ENCODE data around the gene LRP10. TPM values are rescaled to one million over a fixed set of nuclear protein-coding genes. Genes with fewer than 3 reads are reported as not detected.

The LRP10 gene
- total and polyA plus RNA-seq, 2 experiments from 2014 or later: 161 to 202 TPM

GRCh38 chr14:22861651-22862050 lies 9.9 kb upstream of the LRP10 start:
- H3K4me3 ChIP-seq: no peak overlapping the region
- no peak overlapping the region for H3K9ac ChIP-seq
- H3F3A ChIP-seq (ENCODE audit: insufficient read depth): no peaks in the 10 kb centered on the region
- no peaks in the 10 kb centered on the region for H4K20me1 ChIP-seq (ENCODE audit: insufficient read depth)
- H3K36me3 ChIP-seq (ENCODE audit: low read depth): no peaks in the 10 kb centered on the region
- H3K9me3 ChIP-seq (ENCODE audit: low read depth): no peaks in the 10 kb centered on the region
- in situ Hi-C loops (cut with MboI): no loop called here
- H3K27me3 ChIP-seq (replicated peaks; ENCODE audit: insufficient read depth): no peaks in the 10 kb centered on the region
- no peaks in the 10 kb centered on the region for H3K4me1 ChIP-seq (ENCODE audit: insufficient read depth)
- no peak overlapping the region for H3K4me2 ChIP-seq (ENCODE audit: unreplicated experiment)
- no peak for DNase-seq
- no peak overlapping the region for H3K27ac ChIP-seq
- H3K79me2 ChIP-seq (ENCODE audit: insufficient read depth): no peaks in the 10 kb centered on the region
- no peaks in the 10 kb centered on the region for H3K9me2 ChIP-seq (ENCODE audit: insufficient read depth)
- no peak overlapping the region for H2AFZ ChIP-seq
- TF ChIP-seq EZH2 (IDR thresholded peaks at IDR 0.05; ENCODE audit: insufficient read depth, poor library complexity, severe bottlenecking) (no peak), EZH2phosphoT487 (IDR thresholded peaks at IDR 0.05; ENCODE audit: insufficient read depth, low read depth) (no peak)

- H3K9me3 ChIP-seq (ENCODE audit: low read depth): no peaks in the 10 kb centered on the region
- H3K4me3 ChIP-seq: no peak overlapping the region
- H3K36me3 ChIP-seq (ENCODE audit: low read depth): no peaks in the 10 kb centered on the region
- no peak overlapping the region for H3K9ac ChIP-seq
- H4K20me1 ChIP-seq (ENCODE audit: insufficient read depth): no peaks in the 10 kb centered on the region
- no peak overlapping the region for H3K4me2 ChIP-seq (ENCODE audit: unreplicated experiment)
- H3K79me2 ChIP-seq (ENCODE audit: insufficient read depth): no peaks in the 10 kb centered on the region
- H3K9me2 ChIP-seq (ENCODE audit: insufficient read depth): no peaks in the 10 kb centered on the region
- H3K27me3 ChIP-seq (replicated peaks; ENCODE audit: insufficient read depth): no peaks in the 10 kb centered on the region
- H3K4me1 ChIP-seq (ENCODE audit: insufficient read depth): no peaks in the 10 kb centered on the region; the same call in 1 of the 2 replicates
- 68% methylated on average over 4 of the region's 4 CpGs for WGBS, 2 experiments (ENCODE audit: low coverage in 1 of 2, low lambda C conversion rate in 2 of 2, missing lambda C conversion rate in 2 of 2)
- no peaks in the 10 kb centered on the region for H3F3A ChIP-seq (ENCODE audit: insufficient read depth)
- H2AFZ ChIP-seq: no peak overlapping the region
- DNase-seq: no peak
- in situ Hi-C loops (cut with MboI): no loop called here
- no peak for TF ChIP-seq EZH2phosphoT487 (IDR thresholded peaks at IDR 0.05; ENCODE audit: insufficient read depth, low read depth)
- TF ChIP-seq EZH2 (IDR thresholded peaks at IDR 0.05; ENCODE audit: insufficient read depth, poor library complexity, severe bottlenecking): no peak
- no peak overlapping the region for H3K27ac ChIP-seq
Observed at GRCh38 chr14:22864979-22865378, 6.6 kb upstream of the LRP10 start.

DNA sequence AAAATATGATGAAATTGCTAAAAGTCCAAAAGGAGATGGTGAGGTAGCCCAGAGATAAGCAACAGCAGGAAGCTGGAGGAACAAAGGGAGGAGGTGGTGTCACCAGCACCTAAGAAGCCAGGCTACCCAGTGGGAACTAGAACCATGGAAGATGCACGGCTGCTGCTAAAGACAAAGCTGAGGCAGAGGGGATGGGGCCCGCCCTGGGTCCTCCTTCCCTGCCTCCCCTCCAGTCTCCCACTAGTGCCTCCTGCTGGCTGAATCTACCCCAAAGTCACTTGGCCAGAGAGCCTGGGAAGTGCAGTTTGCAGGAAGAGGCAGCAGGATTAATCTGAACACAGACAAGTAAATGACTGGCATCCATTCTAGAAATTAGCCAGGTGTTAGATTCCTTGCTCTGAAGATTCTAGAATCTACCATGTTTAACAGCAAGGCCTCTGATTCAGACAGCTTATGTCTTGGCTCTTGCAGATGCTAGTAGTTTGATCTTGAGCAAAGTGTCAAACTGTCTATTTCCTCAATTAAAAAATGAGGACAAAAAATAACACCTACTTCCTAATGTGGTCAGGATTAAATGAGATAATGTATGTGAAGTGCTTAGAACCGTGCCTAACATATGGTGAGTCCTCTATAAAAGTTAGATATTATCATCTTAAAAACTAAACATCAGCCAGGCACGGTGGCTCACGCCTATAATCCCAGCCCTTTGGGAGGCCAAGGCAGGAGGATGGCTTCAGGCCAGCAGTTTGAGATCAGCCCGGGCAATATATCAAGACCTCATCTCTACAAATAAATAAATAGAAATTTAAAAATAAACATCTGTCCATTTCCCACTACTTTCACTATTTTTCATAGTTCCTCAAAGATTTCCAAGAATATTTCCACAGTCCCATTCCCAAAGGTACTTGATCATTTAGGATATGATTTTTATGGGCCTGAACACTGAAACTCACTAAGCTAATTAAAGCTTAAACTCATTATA lies 5.8 kb upstream of the LRP10 start:
- H3K9me2 ChIP-seq (ENCODE audit: insufficient read depth): no peaks in the 10 kb centered on the region
- DNase-seq: no peak
- H3K4me3 ChIP-seq: no peak overlapping the region
- no peaks in the 10 kb centered on the region for H4K20me1 ChIP-seq (ENCODE audit: insufficient read depth)
- no peak overlapping the region for H3K27ac ChIP-seq
- TF ChIP-seq EZH2phosphoT487 (IDR thresholded peaks at IDR 0.05; ENCODE audit: insufficient read depth, low read depth) (no peak), EZH2 (IDR thresholded peaks at IDR 0.05; ENCODE audit: insufficient read depth, poor library complexity, severe bottlenecking) (no peak)
- no peak overlapping the region for H2AFZ ChIP-seq
- no peaks in the 10 kb centered on the region for H3K27me3 ChIP-seq (replicated peaks; ENCODE audit: insufficient read depth)
- H3K79me2 ChIP-seq (ENCODE audit: insufficient read depth): no peaks in the 10 kb centered on the region
- H3K9ac ChIP-seq: no peak overlapping the region
- 32 to 36% methylated on average over 6 of the region's 6 CpGs for WGBS, 2 experiments (ENCODE audit: low coverage in 1 of 2, low lambda C conversion rate in 2 of 2, missing lambda C conversion rate in 2 of 2)
- H3F3A ChIP-seq (ENCODE audit: insufficient read depth): peaks cover 4% of the 10 kb centered on the region
- no peaks in the 10 kb centered on the region for H3K36me3 ChIP-seq (ENCODE audit: low read depth)
- in situ Hi-C loops (cut with MboI): no loop called here
- H3K4me1 ChIP-seq (ENCODE audit: insufficient read depth): peaks cover 7% of the 10 kb centered on the region
- no peak overlapping the region for H3K4me2 ChIP-seq (ENCODE audit: unreplicated experiment)
- no peaks in the 10 kb centered on the region for H3K9me3 ChIP-seq (ENCODE audit: low read depth)

DNA sequence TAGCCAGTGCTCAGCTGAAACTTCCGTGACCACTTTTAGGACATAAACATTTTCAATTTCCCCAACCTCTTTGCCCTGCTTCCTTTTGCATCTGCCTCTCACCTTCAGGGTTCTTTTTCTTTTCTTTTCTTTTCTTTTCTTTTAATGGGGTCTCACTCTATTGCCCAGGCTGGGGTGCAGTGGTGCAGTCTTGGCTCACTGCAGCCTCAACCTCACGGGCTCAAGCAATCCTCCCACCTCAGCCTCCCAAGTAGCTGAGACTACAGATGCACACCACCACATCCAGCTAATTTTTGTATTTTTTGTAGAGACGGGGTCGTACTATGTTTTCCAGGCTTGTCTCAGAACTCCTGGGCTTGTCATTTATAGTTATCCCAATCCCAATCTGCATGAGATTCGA lies 4.7 kb upstream of the LRP10 start:
- no peaks in the 10 kb centered on the region for H4K20me1 ChIP-seq (ENCODE audit: insufficient read depth)
- no peak overlapping the region for H3K9ac ChIP-seq
- no peak overlapping the region for H2AFZ ChIP-seq
- no peak overlapping the region for H3K27ac ChIP-seq
- H3K9me2 ChIP-seq (ENCODE audit: insufficient read depth): no peaks in the 10 kb centered on the region
- no peaks in the 10 kb centered on the region for H3K9me3 ChIP-seq (ENCODE audit: low read depth)
- in situ Hi-C loops (cut with MboI): no loop called here
- TF ChIP-seq EZH2 (IDR thresholded peaks at IDR 0.05; ENCODE audit: insufficient read depth, poor library complexity, severe bottlenecking) (no peak), EZH2phosphoT487 (IDR thresholded peaks at IDR 0.05; ENCODE audit: insufficient read depth, low read depth) (no peak)
- H3K79me2 ChIP-seq (ENCODE audit: insufficient read depth): no peaks in the 10 kb centered on the region
- no peaks in the 10 kb centered on the region for H3K27me3 ChIP-seq (replicated peaks; ENCODE audit: insufficient read depth)
- peaks cover 9% of the 10 kb centered on the region for H3K4me1 ChIP-seq (ENCODE audit: insufficient read depth)
- H3K4me2 ChIP-seq (ENCODE audit: unreplicated experiment): no peak overlapping the region
- no peaks in the 10 kb centered on the region for H3K36me3 ChIP-seq (ENCODE audit: low read depth)
- 96 to 98% methylated on average over 5 of the region's 5 CpGs for WGBS, 2 experiments (ENCODE audit: low coverage in 1 of 2, low lambda C conversion rate in 2 of 2, missing lambda C conversion rate in 2 of 2)
- H3K4me3 ChIP-seq: no peak overlapping the region
- peaks cover 12% of the 10 kb centered on the region for H3F3A ChIP-seq (ENCODE audit: insufficient read depth)
- no peak for DNase-seq
